ENCODE measurements around the gene PKNOX2. TPM values are rescaled to one million over a fixed set of nuclear protein-coding genes. Genes with fewer than 3 reads are reported as not detected.
A peak's percentile ranks its signal among the peaks of the same experiment; 100 is the strongest.

The PKNOX2 gene
- total and polyA plus RNA-seq, 9 of the 15 experiments (the other 6 are each of a cell fraction or from before 2014, with no cell fraction given), result not detected

GRCh38 chr11:125141686-125142535 is 22.6 kb upstream of the PKNOX2 start:
- Histone ChIP-seq H3K79me2 (ENCODE audit: control insufficient read depth, insufficient read depth, low read length) (no peaks in the 10 kb centered on the region), H4K20me1 (replicated peaks; ENCODE audit: control insufficient read depth, insufficient read depth, low read length) (no peaks in the 10 kb centered on the region), H2AFZ (ENCODE audit: low read depth, low read length) (no peak overlapping the region), H3K9ac (ENCODE audit: insufficient read depth in 1 of 2, low read depth in 2 of 2, low read length in 2 of 2) (peak overlapping the region in 1 of 2 experiments; percentile 26; a peak in 1 of 4 replicates), H3K4me3 (no peak overlapping the region), H3K36me3 (ENCODE audit: control insufficient read depth, insufficient read depth, low read length) (no peaks in the 10 kb centered on the region), H3K9me1 (ENCODE audit: control insufficient read depth, insufficient read depth, low read length) (no peaks in the 10 kb centered on the region), H3K9me3 (replicated peaks; ENCODE audit: control insufficient read depth, insufficient read depth, low read depth, low read length) (no peaks in the 10 kb centered on the region), H3K27ac (ENCODE audit: extremely low read depth, low read depth, low read length) (no peak overlapping the region), H3K4me2 (ENCODE audit: insufficient read depth, low read length) (no peak overlapping the region), H3K27me3 (ENCODE audit: control insufficient read depth in 2 of 2, insufficient read depth in 2 of 2, low read length in 2 of 2) (peaks cover 43 to 58% of the 10 kb centered on the region in 2 experiments; a peak in 4 of 5 replicates), H3K4me1 (replicated peaks in 1 of 2; ENCODE audit: control insufficient read depth in 2 of 2, insufficient read depth in 2 of 2, low read length in 2 of 2) (peaks cover 0 to 7% of the 10 kb centered on the region in 2 experiments; a peak in 2 of 5 replicates)
- FAIRE-seq (peak; percentile 72), DNase-seq (ENCODE audit: extremely low read depth in 1 of 4, low spot score in 3 of 4) (peak; percentile 56 to 87 (median 78)), ATAC-seq (peak; percentile 97)
- ChIA-PET CTCF (ENCODE audit: low intra/inter-chr PET ratio) (interaction anchor here (0.6 to 2.0 kb wide), 5 partner anchors 23 to 203 kb away, joined by 3 to 16 read pairs (median 3); partner anchors contain the start of gene PKNOX2), POLR2A (interaction anchor here (0.6 to 1.4 kb wide), 5 partner anchors 16 to 1071 kb away, joined by 3 read pairs; partner anchors contain the start of gene ESAM)
- intact Hi-C loops (cut with micrococcal nuclease) (loop anchor here (1.0 to 5.0 kb wide), 3 partner anchors 51 to 205 kb away; no protein-coding TSS in a partner anchor), in situ Hi-C loops (cut with MboI) (no loop called here)
- no TSS peak for BruUV-seq (replicated peaks)
- WGBS (ENCODE audit: insufficient coverage, low coverage, missing lambda C conversion rate), result 5% methylated on average over 18 of the region's 18 CpGs
- TF ChIP-seq ZNF445 (CRISPR knock-in tag; IDR thresholded peaks at IDR 0.05; ENCODE audit: low read depth) (no peak), TAL1 (IDR thresholded peaks at IDR 0.05) (no peak), UBTF (IDR thresholded peaks at IDR 0.05; ENCODE audit: borderline replicate concordance in 1 of 2, low read depth in 2 of 2, low read length in 2 of 2) (no peak), TFE3 (CRISPR knock-in tag; IDR thresholded peaks at IDR 0.05) (no peak), SMAD3 (CRISPR knock-in tag; conservative IDR thresholded peaks at IDR 0.05) (no peak), CHD2 (IDR thresholded peaks at IDR 0.05; ENCODE audit: low read depth, low read length) (no peak), ZNF324 (CRISPR knock-in tag; IDR thresholded peaks at IDR 0.05) (no peak), SIRT6 (IDR thresholded peaks at IDR 0.05; ENCODE audit: low read depth, low read length) (no peak), HNRNPUL1 (IDR thresholded peaks at IDR 0.05; ENCODE audit: low read length) (no peak), NONO (IDR thresholded peaks at IDR 0.05; ENCODE audit: low read depth in 2 of 2, low read length in 1 of 2) (no peak), ZNF212 (CRISPR knock-in tag; IDR thresholded peaks at IDR 0.05) (no peak), ZNF584 (CRISPR knock-in tag; IDR thresholded peaks at IDR 0.05; ENCODE audit: low read depth) (no peak), ETV6 (IDR thresholded peaks at IDR 0.05; ENCODE audit: borderline replicate concordance in 1 of 2, low read depth in 2 of 2, low read length in 1 of 2) (no peak), ETV6 (CRISPR knock-in tag; IDR thresholded peaks at IDR 0.05; ENCODE audit: borderline replicate concordance) (no peak), NKRF (IDR thresholded peaks at IDR 0.05; ENCODE audit: borderline replicate concordance) (no peak), SNIP1 (IDR thresholded peaks at IDR 0.05; ENCODE audit: low read depth) (peak; percentile 75)
